IMR-90 (cell line): ENCODE results near the gene TTC9C. TPM values are rescaled to one million over a fixed set of nuclear protein-coding genes. Genes with fewer than 3 reads are reported as not detected.

Experiments
- ATAC-seq: fragments of 200-7000 bp; cut with Tn5 transposase; 2 replicates; pipeline ENCODE4 v1.9.1; 2020; ENCODE audit warnings: low read depth, mild to moderate bottlenecking, moderate library complexity
- BruUV-seq: library from RNA; stranded (reverse); fragments of 400-500 nt; replicated peaks from 2 replicates; lab custom pipeline; 2021; lab: Mats Ljungman, UMichigan
- CTCF ChIA-PET: fragments of 300-600 bp; formaldehyde crosslinking; extraction: SDS; loops from one replicate; lab custom pipeline; 2021; ENCODE audit warnings: antibody characterized with exemption; lab: Yijun Ruan, JAX
- POLR2A ChIA-PET: fragments of 300-600 bp; sonication (Branson Sonifier 250); formaldehyde crosslinking; loops from one replicate; lab custom pipeline; 2022; ENCODE audit warnings: antibody characterized with exemption; ENCODE audit not compliant: unreplicated experiment; lab: Charles Lee
- DNase-seq: peaks from one replicate; pipeline ENCODE4 v3.0.0; 2013
- H2AFZ ChIP-seq: replicated peaks from 2 replicates; pipeline ENCODE3; 2013; ENCODE audit warnings: low read length, mild to moderate bottlenecking; ENCODE audit not compliant: poor library complexity
- H2AK5ac ChIP-seq: 2 replicates; pipeline ENCODE4 v1.6.1; 2013; ENCODE audit warnings: low read depth, low read length, inconsistent platforms
- H2AK9ac ChIP-seq: replicated peaks from 2 replicates; pipeline ENCODE3; 2013; ENCODE audit warnings: mild to moderate bottlenecking, low read depth, low read length, moderate library complexity; ENCODE audit not compliant: poor library complexity
- H2BK120ac ChIP-seq: 2 replicates; pipeline ENCODE4 v1.6.1; 2013; ENCODE audit warnings: low read depth, low read length, inconsistent platforms
- H2BK15ac ChIP-seq: 3 replicates; pipeline ENCODE4 v1.6.1; 2013; ENCODE audit warnings: low read depth, low read length, inconsistent platforms
- H2BK20ac ChIP-seq: 2 replicates; pipeline ENCODE4 v1.6.1; 2013; ENCODE audit warnings: low read depth, mild to moderate bottlenecking, inconsistent platforms, low read length, moderate library complexity
- H2BK5ac ChIP-seq: 2 replicates; pipeline ENCODE4 v1.6.1; 2013; ENCODE audit warnings: mild to moderate bottlenecking, low read depth, low read length, inconsistent platforms; ENCODE audit not compliant: poor library complexity, severe bottlenecking
- H3K14ac ChIP-seq: replicated peaks from 2 replicates; pipeline ENCODE4 v1.6.1; 2013; ENCODE audit warnings: low read depth, low read length, inconsistent platforms
- H3K18ac ChIP-seq: 2 replicates; pipeline ENCODE4 v1.6.1; 2013; ENCODE audit warnings: low read depth, low read length, control low read depth
- H3K23ac ChIP-seq: 2 replicates; pipeline ENCODE4 v1.6.1; 2013; ENCODE audit warnings: low read depth, low read length, inconsistent platforms
- H3K27ac ChIP-seq: 2 replicates; pipeline ENCODE4 v1.5.1; 2013; ENCODE audit warnings: mild to moderate bottlenecking, control low read depth, low read length; ENCODE audit not compliant: insufficient read depth
- H3K27me3 ChIP-seq: 2 replicates; pipeline ENCODE4 v1.6.1; 2013; ENCODE audit warnings: low read length; ENCODE audit not compliant: control insufficient read depth, insufficient read depth
- H3K36me3 ChIP-seq: 2 replicates; pipeline ENCODE4 v1.6.1; 2013; ENCODE audit warnings: low read length, mixed read lengths; ENCODE audit not compliant: control insufficient read depth, insufficient read depth
- H3K4ac ChIP-seq: 2 replicates; pipeline ENCODE4 v1.6.1; 2013; ENCODE audit warnings: low read depth, low read length, inconsistent platforms
- H3K4me1 ChIP-seq: 2 replicates; pipeline ENCODE4 v1.6.1; 2013; ENCODE audit warnings: low read length, mixed read lengths; ENCODE audit not compliant: control insufficient read depth, insufficient read depth
- H3K4me2 ChIP-seq: 2 replicates; pipeline ENCODE4 v1.6.1; 2013; ENCODE audit warnings: low read depth, mild to moderate bottlenecking, control low read depth, low read length, moderate library complexity
- H3K4me3 ChIP-seq: 2 replicates; pipeline ENCODE4 v1.5.1; 2013; ENCODE audit warnings: low read depth, mild to moderate bottlenecking, control low read depth, low read length, moderate library complexity; ENCODE audit not compliant: insufficient read depth
- H3K56ac ChIP-seq: 2 replicates; pipeline ENCODE4 v1.6.1; 2013; ENCODE audit warnings: low read length, inconsistent platforms; ENCODE audit not compliant: insufficient read depth; ENCODE audit errors: extremely low read depth
- H3K79me1 ChIP-seq, 2 experiments: 2 replicates each; pipeline ENCODE4 v1.6.1; 2013; ENCODE audit warnings: low read length in 2 of 2, inconsistent platforms in 1 of 2, low read depth in 1 of 2
- H3K9ac ChIP-seq: 2 replicates; pipeline ENCODE4 v1.6.1; 2013; ENCODE audit warnings: low read depth, low read length, control low read depth
- H3K9me1 ChIP-seq: 2 replicates; pipeline ENCODE4 v1.6.1; 2013; ENCODE audit warnings: low read length, inconsistent platforms; ENCODE audit not compliant: insufficient read depth
- H3K9me3 ChIP-seq: 2 replicates; pipeline ENCODE4 v1.6.1; 2013; ENCODE audit warnings: low read length; ENCODE audit not compliant: control insufficient read depth, insufficient read depth
- H4K20me1 ChIP-seq: 2 replicates; pipeline ENCODE4 v1.6.1; 2013; ENCODE audit warnings: low read length, inconsistent platforms; ENCODE audit not compliant: insufficient read depth
- H4K5ac ChIP-seq: 2 replicates; pipeline ENCODE4 v1.6.1; 2013; ENCODE audit warnings: mild to moderate bottlenecking, low read depth, low read length, control low read depth
- H4K8ac ChIP-seq, 2 experiments: 2 replicates each; pipeline ENCODE4 v1.6.1; 2013; ENCODE audit warnings: low read depth in 2 of 2, low read length in 2 of 2, control low read depth in 1 of 2, inconsistent platforms in 1 of 2
- H4K91ac ChIP-seq: 2 replicates; pipeline ENCODE4 v1.6.1; 2013; ENCODE audit warnings: low read depth, low read length, inconsistent platforms; ENCODE audit not compliant: insufficient read depth
- BHLHE40 ChIP-seq: fragments of 150-350 bp; IDR thresholded peaks from 2 replicates; pipeline ENCODE4 v1.6.1; 2016; ENCODE audit warnings: mild to moderate bottlenecking, low read depth, low read length
- CEBPB ChIP-seq: IDR thresholded peaks from 2 replicates; pipeline ENCODE4 v1.6.1; 2012; ENCODE audit warnings: low read depth, low read length, improper control_type of control experiment
- CHD1 ChIP-seq: IDR thresholded peaks from 2 replicates; pipeline ENCODE4 v1.6.1; 2012; ENCODE audit warnings: low read depth, low read length, improper control_type of control experiment
- CTCF ChIP-seq: conservative IDR thresholded peaks from 2 replicates; pipeline ENCODE4 v1.5.1; 2012; ENCODE audit warnings: mild to moderate bottlenecking, low read depth, low read length, improper control_type of control experiment
- ELK1 ChIP-seq: fragments of 150-350 bp; IDR thresholded peaks from 2 replicates; pipeline ENCODE4 v1.6.1; 2016; ENCODE audit warnings: low read depth, mild to moderate bottlenecking, low read length, moderate library complexity, borderline replicate concordance
- FOS ChIP-seq: fragments of 150-350 bp; IDR thresholded peaks from 2 replicates; pipeline ENCODE4 v1.6.1; 2016; ENCODE audit warnings: low read depth, low read length
- MAFK ChIP-seq: IDR thresholded peaks from 2 replicates; pipeline ENCODE4 v1.6.1; 2012; ENCODE audit warnings: low read depth, low read length, improper control_type of control experiment
- MAZ ChIP-seq: IDR thresholded peaks from 2 replicates; pipeline ENCODE4 v1.6.1; 2012; ENCODE audit warnings: low read depth, mild to moderate bottlenecking, low read length, improper control_type of control experiment, moderate library complexity, borderline replicate concordance
- MXI1 ChIP-seq: IDR thresholded peaks from 2 replicates; pipeline ENCODE4 v1.6.1; 2012; ENCODE audit warnings: low read depth, mild to moderate bottlenecking, low read length, moderate library complexity, borderline replicate concordance
- NFE2L2 ChIP-seq: fragments of 150-350 bp; IDR thresholded peaks from 2 replicates; pipeline ENCODE4 v1.6.1; 2016; ENCODE audit warnings: low read depth, mild to moderate bottlenecking, low read length
- POLR2A ChIP-seq: IDR thresholded peaks from 2 replicates; pipeline ENCODE4 v1.6.1; 2012; ENCODE audit warnings: mild to moderate bottlenecking, low read depth, low read length
- RAD21 ChIP-seq: IDR thresholded peaks from 2 replicates; pipeline ENCODE4 v1.6.1; 2012; ENCODE audit warnings: low read length, improper control_type of control experiment
- RCOR1 ChIP-seq: IDR thresholded peaks from 2 replicates; pipeline ENCODE4 v1.6.1; 2012; ENCODE audit warnings: mild to moderate bottlenecking, low read length, improper control_type of control experiment; ENCODE audit not compliant: insufficient replicate concordance
- RFX5 ChIP-seq: IDR thresholded peaks from 2 replicates; pipeline ENCODE4 v1.8.0; 2012; ENCODE audit warnings: low read depth, mild to moderate bottlenecking, low read length, moderate library complexity
- SMC3 ChIP-seq: fragments of 150-350 bp; IDR thresholded peaks from 2 replicates; pipeline ENCODE4 v1.6.1; 2016; ENCODE audit warnings: low read depth, mild to moderate bottlenecking, antibody characterized with exemption, low read length, moderate library complexity
- WGBS, 2 experiments: methylation state at CpG; one replicate each; pipeline versions ENCODE4 v1.1.5 to v1.1.7; 2013; ENCODE audit warnings: missing lambda C conversion rate in 2 of 2; ENCODE audit not compliant: insufficient read length in 1 of 2; ENCODE audit errors: extremely low coverage in 2 of 2; 5-methylcytosine and 5-hydroxymethylcytosine counted together
- dilution Hi-C: fragments of 300-500 bp; cut with HindIII; formaldehyde crosslinking; loops from one replicate; pipeline ENCODE4 v1.14.3; 2018; ENCODE audit warnings: low sequenced_read_pairs; ENCODE audit not compliant: unreplicated experiment
- in situ Hi-C: fragments of 300-500 bp; cut with MboI; formaldehyde crosslinking; loops from 3 replicates; pipeline ENCODE4 v1.14.3; 2019; ENCODE audit warnings: low sequenced_read_pairs, inconsistent platforms, mixed read lengths
- intact Hi-C: fragments of 100-400 bp; cut with micrococcal nuclease; formaldehyde crosslinking; loops from 2 replicates; pipeline ENCODE4 v1.10.0; 2022
- polyA plus RNA-seq, 3 experiments: library from polyadenylated mRNA; depleted of rRNA; stranded (reverse); fragments of >200 nt; gene quantifications; 2 replicates each; pipeline ENCODE4 v1.2.3, GENCODE V29; 2012; ENCODE audit warnings: low replicate concordance in 1 of 3
- total RNA-seq: library from RNA; depleted of rRNA; stranded (reverse); fragments of >200 nt; gene quantifications from 2 replicates; pipeline ENCODE4 v1.2.3, GENCODE V29; 2012
- TF ChIP-seq, protein P1 (sequence below): fragments of 150-350 bp; IDR thresholded peaks from 2 replicates; pipeline ENCODE4 v1.6.1; 2017; ENCODE audit warnings: mild to moderate bottlenecking, antibody characterized with exemption, low read length, low read depth

TTC9C gene
- total and polyA plus RNA-seq, 2 of the 4 experiments (the other 2 are of a cell fraction) = 32.9 to 37.1 TPM

DNA sequence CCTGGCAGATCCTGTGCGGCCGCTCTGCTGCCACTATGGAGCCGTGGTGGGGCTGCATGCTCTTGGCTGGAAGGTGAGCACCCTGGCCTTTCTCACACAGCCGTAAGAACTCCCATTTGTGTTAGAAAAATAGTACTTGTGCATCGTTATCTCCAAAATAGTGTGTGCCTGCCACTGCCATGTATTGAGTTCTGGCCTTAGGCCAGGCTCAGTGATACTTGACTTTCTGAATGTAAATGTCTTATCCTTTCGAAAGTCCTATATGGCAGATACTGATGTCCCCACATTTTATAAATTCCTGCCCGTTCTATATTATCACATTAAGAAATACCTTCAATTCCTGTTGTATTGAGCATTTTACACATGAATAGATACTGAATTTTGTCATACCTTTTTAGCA is 54.5 kb downstream of the TTC9C start:
- H4K8ac ChIP-seq = no peak overlapping the region
- H2AK9ac ChIP-seq = no peak overlapping the region
- H4K5ac ChIP-seq = no peak overlapping the region
- BruUV-seq = no TSS peak
- in situ Hi-C loops (no loop called here), intact Hi-C loops (no loop called here), dilution Hi-C loops (no loop called here)
- no peak overlapping the region for H2BK15ac ChIP-seq
- peaks cover 7 to 9% of the 10 kb centered on the region in 2 experiments; a peak in 3 of 4 replicates for H3K79me1 ChIP-seq
- no peak overlapping the region for H2AFZ ChIP-seq
- no peak overlapping the region for H3K23ac ChIP-seq
- H3K9ac ChIP-seq = no peak overlapping the region
- H3K4me1 ChIP-seq = peaks cover 3% of the 10 kb centered on the region; the same call in 1 of the 2 replicates
- H2BK120ac ChIP-seq = no peak overlapping the region
- H3K9me3 ChIP-seq = no peaks in the 10 kb centered on the region
- H3K36me3 ChIP-seq = peaks cover 23% of the 10 kb centered on the region; the same call in 1 of the 2 replicates
- no peak overlapping the region for H2BK5ac ChIP-seq
- H2AK5ac ChIP-seq = no peak overlapping the region
- no peak overlapping the region for H3K14ac ChIP-seq
- no peak overlapping the region for H3K4me3 ChIP-seq
- DNase-seq = no peak
- H3K18ac ChIP-seq = no peak overlapping the region
- 100% methylated on average over 4 of the region's 7 CpGs; no CpG with 5 or more reads in 1 of the 2 experiments for WGBS, 2 experiments
- POLR2A ChIA-PET = no interaction called here
- no peak overlapping the region for H3K4me2 ChIP-seq
- TF ChIP-seq MAFK = no peak
- no peak for TF ChIP-seq POLR2A
- TF ChIP-seq RAD21 = no peak
- no peak for TF ChIP-seq CHD1
- no peak for TF ChIP-seq CEBPB
- no peak for TF ChIP-seq MAZ
- TF ChIP-seq FOS = no peak
- no peak for TF ChIP-seq CTCF
- no peak for TF ChIP-seq BHLHE40
- no peak for TF ChIP-seq ELK1
- no peak for TF ChIP-seq NFE2L2
- TF ChIP-seq MXI1 = no peak
- no peak for TF ChIP-seq RFX5
- TF ChIP-seq, protein P1, sequence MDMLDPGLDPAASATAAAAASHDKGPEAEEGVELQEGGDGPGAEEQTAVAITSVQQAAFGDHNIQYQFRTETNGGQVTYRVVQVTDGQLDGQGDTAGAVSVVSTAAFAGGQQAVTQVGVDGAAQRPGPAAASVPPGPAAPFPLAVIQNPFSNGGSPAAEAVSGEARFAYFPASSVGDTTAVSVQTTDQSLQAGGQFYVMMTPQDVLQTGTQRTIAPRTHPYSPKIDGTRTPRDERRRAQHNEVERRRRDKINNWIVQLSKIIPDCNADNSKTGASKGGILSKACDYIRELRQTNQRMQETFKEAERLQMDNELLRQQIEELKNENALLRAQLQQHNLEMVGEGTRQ = no peak
- TF ChIP-seq RCOR1 = no peak
- TF ChIP-seq SMC3 = no peak
- H4K20me1 ChIP-seq = peaks cover 8% of the 10 kb centered on the region; the same call in 1 of the 2 replicates
- H3K27ac ChIP-seq = no peak overlapping the region
- no peak for ATAC-seq
- no peaks in the 10 kb centered on the region for H3K9me1 ChIP-seq
- H4K91ac ChIP-seq = no peak overlapping the region
- H3K4ac ChIP-seq = no peak overlapping the region
- no peak overlapping the region for H3K56ac ChIP-seq
- CTCF ChIA-PET = no interaction called here
- H3K27me3 ChIP-seq = no peaks in the 10 kb centered on the region
- no peak overlapping the region for H2BK20ac ChIP-seq
